Osteoblast (primary cell): Measurements from ENCODE around the gene NRF1. TPM values are rescaled to one million over a fixed set of nuclear protein-coding genes. Genes with fewer than 3 reads are reported as not detected.
A peak's percentile ranks its signal among the peaks of the same experiment; 100 is the strongest.

Experiments
- DNase-seq: peaks from one replicate; pipeline ENCODE4 v3.0.0; 2011; ENCODE audit warnings: low spot score, mixed read lengths; ENCODE audit not compliant: insufficient read length; ENCODE audit errors: missing footprints
- H2AFZ ChIP-seq: 2 replicates; pipeline ENCODE4 v1.6.0; 2011; ENCODE audit warnings: mild to moderate bottlenecking, low read length
- H3K27ac ChIP-seq: 2 replicates; pipeline ENCODE4 v1.5.1; 2011; ENCODE audit warnings: mild to moderate bottlenecking, low read depth, low read length, moderate library complexity
- H3K27me3 ChIP-seq: 2 replicates; pipeline ENCODE4 v1.6.0; 2012; ENCODE audit warnings: mild to moderate bottlenecking, control low read depth, inconsistent platforms, low read length, moderate library complexity; ENCODE audit not compliant: insufficient read depth
- H3K36me3 ChIP-seq: 2 replicates; pipeline ENCODE4 v1.5.1; 2011; ENCODE audit warnings: mild to moderate bottlenecking, low read length, control low read depth, moderate library complexity; ENCODE audit not compliant: insufficient read depth
- H3K4me1 ChIP-seq: 2 replicates; pipeline ENCODE4 v1.5.1; 2011; ENCODE audit warnings: mild to moderate bottlenecking, low read length, control low read depth, moderate library complexity; ENCODE audit not compliant: insufficient read depth
- H3K4me2 ChIP-seq: 2 replicates; pipeline ENCODE4 v1.6.0; 2011; ENCODE audit warnings: mild to moderate bottlenecking, low read length; ENCODE audit not compliant: insufficient read depth
- H3K4me3 ChIP-seq: fragments of 200-600 bp; sonication (generic); 3 replicates; pipeline ENCODE4 v1.5.1; 2012; ENCODE audit warnings: mild to moderate bottlenecking, low read length, inconsistent platforms; ENCODE audit not compliant: insufficient read depth
- H3K79me2 ChIP-seq: 2 replicates; pipeline ENCODE4 v1.6.0; 2012; ENCODE audit warnings: mild to moderate bottlenecking, low read length, control low read depth, inconsistent platforms; ENCODE audit not compliant: insufficient read depth
- H3K9me3 ChIP-seq: 2 replicates; pipeline ENCODE4 v1.5.1; 2011; ENCODE audit warnings: low read depth, low read length, control low read depth
- H4K20me1 ChIP-seq: 2 replicates; pipeline ENCODE4 v1.6.0; 2012; ENCODE audit warnings: mild to moderate bottlenecking, low read length, control low read depth; ENCODE audit not compliant: insufficient read depth
- CTCF ChIP-seq: IDR thresholded peaks from 2 replicates; pipeline ENCODE4 v1.5.1; 2011; ENCODE audit warnings: mild to moderate bottlenecking, low read depth, low read length, moderate library complexity; ENCODE audit errors: extremely low read depth
- total RNA-seq: library from RNA; depleted of rRNA; stranded (reverse); fragments of >200 nt; gene quantifications from 2 replicates; pipeline ENCODE4 v1.2.3, GENCODE V29; 2012

The NRF1 gene
- total RNA-seq, 1 donor, result 14.8 TPM

DNA sequence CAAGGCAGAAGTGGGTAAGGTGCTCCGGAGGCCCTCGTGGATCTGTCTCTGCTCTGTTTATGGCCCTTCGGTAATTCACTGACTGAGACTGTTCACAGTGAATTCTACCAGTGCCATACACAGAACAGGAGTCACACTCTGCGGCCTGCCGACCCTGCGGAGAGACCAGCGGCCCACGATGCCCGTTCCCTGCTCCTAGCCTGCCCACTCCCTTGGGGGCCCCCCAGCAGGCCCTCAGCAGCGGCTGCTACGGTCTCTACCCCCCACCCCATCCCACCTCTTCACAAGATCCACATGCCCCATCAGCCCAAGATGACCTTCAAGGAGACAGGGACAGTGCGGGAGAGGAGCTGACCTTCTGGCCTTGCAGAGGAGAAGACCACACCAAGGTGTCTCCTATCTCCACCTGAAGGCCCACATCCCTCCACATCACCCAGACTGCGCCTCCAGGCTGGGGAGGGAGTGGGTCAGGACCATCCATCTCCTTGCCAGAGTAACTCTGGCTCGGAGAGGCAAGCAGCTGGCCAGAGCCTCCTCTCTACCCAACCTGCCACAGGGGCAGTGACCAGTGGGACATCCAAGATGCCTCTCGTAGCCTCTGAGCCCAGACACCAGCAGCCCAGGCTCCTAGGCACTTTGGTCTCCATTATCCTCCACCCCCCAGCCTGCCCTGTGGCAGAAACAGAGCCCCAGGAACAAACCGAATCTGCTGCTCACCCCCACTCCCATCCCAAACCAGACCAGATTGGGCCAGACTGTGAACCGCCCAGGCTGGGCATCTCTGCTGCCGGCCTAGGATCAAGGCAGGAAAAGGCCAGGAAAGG is 163.6 kb downstream of the NRF1 start:
- no peak for TF ChIP-seq CTCF
- peaks cover 36% of the 10 kb centered on the region for H3K27me3 ChIP-seq
- no peaks in the 10 kb centered on the region for H4K20me1 ChIP-seq
- no peak overlapping the region for H3K27ac ChIP-seq
- H3K4me1 ChIP-seq, result no peaks in the 10 kb centered on the region
- no peaks in the 10 kb centered on the region for H3K9me3 ChIP-seq
- peak; percentile 78 for DNase-seq
- no peak overlapping the region for H2AFZ ChIP-seq
- no peak overlapping the region for H3K4me2 ChIP-seq
- H3K4me3 ChIP-seq, result no peak overlapping the region
- H3K79me2 ChIP-seq, result no peaks in the 10 kb centered on the region
- H3K36me3 ChIP-seq, result no peaks in the 10 kb centered on the region

GRCh38 chr7:129775695-129776361 is 164.3 kb downstream of the NRF1 start:
- DNase-seq, result peak; percentile 89
- Histone ChIP-seq H3K4me2 (no peak overlapping the region), H3K79me2 (no peaks in the 10 kb centered on the region), H3K9me3 (no peaks in the 10 kb centered on the region), H3K27me3 (peaks cover 42% of the 10 kb centered on the region), H2AFZ (no peak overlapping the region), H3K27ac (no peak overlapping the region), H3K36me3 (no peaks in the 10 kb centered on the region), H3K4me1 (no peaks in the 10 kb centered on the region), H3K4me3 (no peak overlapping the region), H4K20me1 (no peaks in the 10 kb centered on the region)
- TF ChIP-seq CTCF, result no peak

DNA sequence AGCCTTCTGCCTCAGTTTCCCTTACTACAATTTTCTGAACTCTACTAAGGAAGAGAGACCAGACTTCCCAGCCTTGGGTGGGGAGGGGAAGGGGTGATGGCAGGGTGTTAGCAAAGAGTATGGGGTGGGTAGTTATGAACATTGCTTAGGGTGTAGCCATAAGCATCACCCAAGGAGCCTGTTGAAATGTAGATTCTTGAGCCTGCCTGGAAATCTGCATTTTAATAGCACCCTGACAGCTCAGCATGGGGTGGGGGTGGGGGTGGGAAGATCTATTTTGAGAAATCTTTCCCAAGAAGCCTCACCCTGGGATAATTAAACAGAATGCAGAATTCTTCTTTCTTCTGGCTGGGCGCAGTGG is 164.8 kb downstream of the NRF1 start:
- Histone ChIP-seq H3K4me2 (no peak overlapping the region), H3K9me3 (no peaks in the 10 kb centered on the region), H4K20me1 (no peaks in the 10 kb centered on the region), H2AFZ (no peak overlapping the region), H3K27ac (no peak overlapping the region), H3K4me1 (no peaks in the 10 kb centered on the region), H3K36me3 (no peaks in the 10 kb centered on the region), H3K27me3 (peaks cover 44% of the 10 kb centered on the region), H3K4me3 (no peak overlapping the region), H3K79me2 (no peaks in the 10 kb centered on the region)
- DNase-seq, result no peak
- TF ChIP-seq CTCF, result no peak

DNA sequence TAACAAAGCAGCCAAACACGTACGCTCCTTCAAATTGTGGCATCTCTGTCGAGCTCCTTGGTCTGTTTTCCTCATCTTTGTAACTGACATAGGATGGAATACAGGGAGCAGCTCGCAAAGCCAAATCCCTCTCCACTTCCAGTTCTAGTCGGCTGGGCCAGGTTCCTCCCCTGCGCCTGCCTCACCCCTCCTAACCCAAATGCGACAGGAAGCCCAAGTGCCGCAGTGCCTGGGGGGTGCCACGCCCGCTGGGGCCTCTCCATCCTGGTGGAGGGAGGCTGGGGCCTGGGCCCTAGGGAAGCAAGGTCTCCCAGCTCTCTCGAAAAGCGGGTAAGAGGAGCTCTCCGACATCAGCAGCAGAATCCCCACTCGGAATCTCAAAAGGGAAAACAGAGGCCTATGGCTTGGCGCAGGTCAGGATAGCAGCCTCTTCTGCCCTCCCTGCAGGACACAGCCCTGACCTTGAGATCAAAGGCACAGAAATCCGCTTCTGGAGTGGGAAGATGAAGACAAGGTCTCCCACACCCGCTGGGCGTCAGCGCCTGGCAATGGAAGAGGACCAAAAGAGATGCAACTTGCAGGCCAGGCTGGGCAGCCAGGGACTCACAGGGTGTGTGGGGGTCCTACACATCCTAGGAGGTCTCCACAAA is 165.8 kb downstream of the NRF1 start:
- H2AFZ ChIP-seq, result no peak overlapping the region
- no peaks in the 10 kb centered on the region for H3K79me2 ChIP-seq
- H3K4me3 ChIP-seq, result no peak overlapping the region
- peak; percentile 82 for DNase-seq
- H3K27ac ChIP-seq, result no peak overlapping the region
- peaks cover 54% of the 10 kb centered on the region for H3K27me3 ChIP-seq
- H3K4me1 ChIP-seq, result no peaks in the 10 kb centered on the region
- TF ChIP-seq CTCF, result no peak
- H3K36me3 ChIP-seq, result no peaks in the 10 kb centered on the region
- H3K4me2 ChIP-seq, result no peak overlapping the region
- H3K9me3 ChIP-seq, result no peaks in the 10 kb centered on the region
- peaks cover under 1% of the 10 kb centered on the region for H4K20me1 ChIP-seq
